Skeletal muscle cell (primary cell): ENCODE measurements around the gene ATF7IP2.

Experiments
- DNase-seq: peaks from one replicate; pipeline ENCODE4 v3.0.0-alpha.2; 2010; ENCODE audit warnings: low read depth
- H3K4me3 ChIP-seq: 2 replicates; pipeline ENCODE4 v1.5.1; 2011; ENCODE audit warnings: low read depth, mild to moderate bottlenecking, control low read depth, low read length, moderate library complexity

Gene ATF7IP2

DNA sequence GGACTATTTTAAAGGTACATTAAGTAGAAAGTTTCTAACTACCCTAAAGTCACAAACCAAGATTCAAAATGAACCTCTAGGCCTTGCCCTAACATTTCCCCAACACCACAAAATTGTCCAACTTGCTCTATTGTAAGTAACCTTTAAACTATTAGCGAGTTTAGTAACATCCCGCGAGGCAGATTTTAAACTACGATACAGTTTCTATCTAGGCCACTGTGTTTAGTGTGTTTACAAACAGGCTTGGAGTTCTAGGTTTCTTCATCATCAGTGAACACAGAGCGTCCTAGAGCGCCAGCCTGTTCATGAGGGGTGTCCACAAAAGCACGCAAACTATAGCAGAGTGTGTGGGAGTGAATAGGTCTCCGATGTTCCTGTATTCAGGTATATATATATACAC is 142.8 kb downstream of the ATF7IP2 start:
- DNase-seq: no peak
- H3K4me3 ChIP-seq: no peak overlapping the region

DNA sequence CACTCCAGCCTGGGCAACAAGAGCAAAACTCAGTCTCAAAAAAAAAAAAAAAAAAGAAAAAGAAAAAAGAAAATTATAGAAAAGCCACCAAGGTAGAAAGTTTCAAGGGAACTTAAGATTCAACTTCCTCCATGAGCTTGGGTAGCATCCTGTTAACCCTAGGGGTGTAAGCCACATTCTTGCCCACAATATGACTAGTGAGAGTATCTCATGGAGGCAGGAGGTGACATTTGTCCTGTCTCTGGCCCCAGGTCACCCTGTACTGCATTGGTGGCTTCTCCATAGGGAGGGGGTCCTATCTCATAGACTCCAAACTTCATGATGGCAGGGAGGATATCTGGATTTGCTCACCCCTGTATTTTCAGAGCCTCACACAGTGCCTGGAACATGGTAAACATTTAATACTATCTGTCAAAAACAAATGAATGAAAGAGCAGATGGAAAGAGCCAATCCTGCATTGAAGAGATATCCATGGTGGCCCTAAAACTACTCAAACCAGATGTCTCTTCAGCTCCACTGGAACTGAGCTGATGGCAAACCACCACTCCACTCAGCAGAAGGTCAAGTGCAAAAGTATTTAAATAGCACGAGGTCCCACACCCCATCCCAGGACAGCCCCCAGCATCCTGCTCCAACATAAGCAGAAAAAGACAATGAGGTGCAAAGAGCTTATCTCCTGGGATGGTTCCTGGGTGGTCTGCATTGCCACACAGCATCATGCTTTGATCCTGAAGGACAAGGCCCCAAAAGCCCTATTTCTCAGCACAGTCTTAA is 144.2 kb downstream of the ATF7IP2 start:
- no peak for DNase-seq
- no peak overlapping the region for H3K4me3 ChIP-seq

DNA sequence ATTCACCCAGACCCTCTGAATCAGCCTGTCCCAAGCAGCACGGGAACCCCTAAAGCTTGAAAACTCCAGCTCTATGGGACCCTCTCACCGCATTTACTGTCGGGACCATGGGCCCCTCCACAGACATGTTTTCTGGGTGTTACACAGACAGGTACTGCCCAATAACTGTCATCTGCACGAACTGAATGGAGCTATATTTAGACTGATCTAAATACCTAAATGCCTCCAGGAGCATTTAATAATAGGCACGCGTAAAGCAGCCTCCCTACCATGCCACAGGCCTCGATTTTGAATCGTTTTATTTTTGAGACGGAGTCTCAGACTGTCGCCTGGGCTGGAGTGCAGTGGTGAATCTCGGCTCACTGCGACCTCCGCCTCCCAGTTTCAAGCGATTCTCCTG is 144.8 kb downstream of the ATF7IP2 start:
- DNase-seq: no peak

DNA sequence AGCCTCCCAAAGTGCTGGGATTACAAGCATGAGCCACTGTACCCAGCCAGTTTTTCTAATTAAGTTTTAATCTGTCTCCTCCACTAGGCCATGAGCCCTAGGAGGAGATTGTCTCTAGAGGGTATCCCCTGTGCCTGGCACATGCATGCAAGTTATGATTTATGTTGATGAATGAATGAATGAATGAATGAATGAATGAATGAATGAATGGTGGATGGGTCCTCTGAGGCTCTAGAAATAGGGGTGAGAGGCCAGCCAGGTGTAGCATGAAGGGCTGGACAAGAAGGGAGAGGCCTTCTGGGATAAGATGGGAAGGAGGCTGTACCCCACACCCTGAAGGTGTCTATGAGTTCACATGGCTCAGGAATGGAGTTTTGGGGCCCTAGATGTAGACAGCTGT is 145.7 kb downstream of the ATF7IP2 start:
- H3K4me3 ChIP-seq: no peak overlapping the region
- DNase-seq: no peak

More for the DNA sequence above, 144.8 kb downstream of the ATF7IP2 start:
- H3K4me3 ChIP-seq: no peak overlapping the region
